Keratinocyte (primary cell): ENCODE measurements around the gene CEBPZOS. TPM values are rescaled to one million over a fixed set of nuclear protein-coding genes. Genes with fewer than 3 reads are reported as not detected.

Experiments
- DNase-seq: peaks from one replicate; pipeline ENCODE4 v3.0.0-alpha.2; 2011; ENCODE audit warnings: low read depth, missing footprints, low spot score
- FAIRE-seq: peaks from 2 replicates; lab custom pipeline; 2011; peaks lifted over from hg19 to GRCh38; lab: Jason Lieb, UNC
- H2AFZ ChIP-seq: 2 replicates; pipeline ENCODE4 v1.6.0; 2012; ENCODE audit warnings: low read length, control low read depth, inconsistent platforms; ENCODE audit not compliant: control insufficient read depth
- H3K27ac ChIP-seq: 2 replicates; pipeline ENCODE4 v1.5.1; 2011; ENCODE audit warnings: low read length; ENCODE audit not compliant: control insufficient read depth, insufficient read depth
- H3K27me3 ChIP-seq: 3 replicates; pipeline ENCODE4 v1.6.0; 2011; ENCODE audit warnings: low read length; ENCODE audit not compliant: control insufficient read depth, insufficient read depth; ENCODE audit errors: extremely low read depth
- H3K36me3 ChIP-seq, 2 experiments: 2 replicates in 1 of 2; 3 replicates in 1 of 2; pipeline ENCODE4 v1.5.1; 2011; ENCODE audit warnings: low read length in 2 of 2, mild to moderate bottlenecking in 1 of 2; ENCODE audit not compliant: control insufficient read depth in 2 of 2, insufficient read depth in 2 of 2; ENCODE audit errors: extremely low read depth in 1 of 2
- H3K4me1 ChIP-seq: 3 replicates; pipeline ENCODE4 v1.5.1; 2011; ENCODE audit warnings: low read length; ENCODE audit not compliant: control insufficient read depth, insufficient read depth; ENCODE audit errors: extremely low read depth
- H3K4me2 ChIP-seq: 3 replicates; pipeline ENCODE4 v1.6.0; 2011; ENCODE audit warnings: low read depth, low read length; ENCODE audit not compliant: control insufficient read depth, insufficient read depth; ENCODE audit errors: extremely low read depth
- H3K4me3 ChIP-seq, 3 experiments: fragments of 200-600 bp in 1 of 3; sonication (generic) in 1 of 3; 2 replicates in 2 of 3; 3 replicates in 1 of 3; pipeline ENCODE4 v1.5.1; 2011 to 2016; ENCODE audit warnings: low read length in 3 of 3, mild to moderate bottlenecking in 3 of 3, control low read depth in 2 of 3, inconsistent platforms in 1 of 3, low read depth in 1 of 3, mixed read lengths in 1 of 3, mixed run types in 1 of 3, moderate library complexity in 1 of 3; ENCODE audit not compliant: control insufficient read depth in 2 of 3, insufficient read depth in 2 of 3; ENCODE audit errors: extremely low read depth in 1 of 3
- H3K79me2 ChIP-seq: 2 replicates; pipeline ENCODE4 v1.6.0; 2012; ENCODE audit warnings: low read length; ENCODE audit not compliant: control insufficient read depth, insufficient read depth
- H3K9ac ChIP-seq: 3 replicates; pipeline ENCODE4 v1.6.0; 2011; ENCODE audit warnings: low read length; ENCODE audit not compliant: control insufficient read depth, insufficient read depth; ENCODE audit errors: extremely low read depth
- H3K9me1 ChIP-seq: 3 replicates; pipeline ENCODE4 v1.6.0; 2011; ENCODE audit warnings: low read length; ENCODE audit not compliant: control insufficient read depth, insufficient read depth; ENCODE audit errors: extremely low read depth
- H3K9me3 ChIP-seq: 2 replicates; pipeline ENCODE4 v1.5.1; 2012; ENCODE audit warnings: low read depth, low read length; ENCODE audit not compliant: control insufficient read depth
- H4K20me1 ChIP-seq: 3 replicates; pipeline ENCODE4 v1.6.0; 2011; ENCODE audit warnings: low read length; ENCODE audit not compliant: control insufficient read depth, insufficient read depth; ENCODE audit errors: extremely low read depth
- EZH2 ChIP-seq: IDR thresholded peaks from one replicate; pipeline ENCODE4 v1.6.1; 2012; ENCODE audit warnings: inconsistent platforms, mild to moderate bottlenecking, low read length, moderate library complexity
- dilution Hi-C: fragments of 300-500 bp; cut with MboI; formaldehyde crosslinking; loops from one replicate; pipeline ENCODE4 v1.7.0; 2020; ENCODE audit warnings: low sequenced_read_pairs; ENCODE audit not compliant: extremely low pct_ligation_motif_present
- polyA plus RNA-seq, 5 experiments: library from polyadenylated mRNA; depleted of rRNA in 3 of 5; stranded (reverse) in 3 of 5; stranded (forward) in 1 of 5; unstranded in 1 of 5; fragments of >200 nt; gene quantifications; 1 replicate in 1 of 5; 2 replicates in 3 of 5; 3 replicates in 1 of 5; pipeline versions ENCODE4 v1.2.1 to v1.2.3, GENCODE V29; 2011 to 2012; ENCODE audit warnings: missing spikeins in 2 of 5, low read depth in 1 of 5, low replicate concordance in 1 of 5
- TF ChIP-seq, protein P1 (sequence below), 3 experiments: IDR thresholded peaks in 1 of 3; conservative IDR thresholded peaks in 1 of 3; optimal IDR thresholded peaks in 1 of 3; 2 replicates in 2 of 3; 3 replicates in 1 of 3; pipeline versions ENCODE3 to v1.5.1; 2011; ENCODE audit warnings: low read length in 3 of 3, mild to moderate bottlenecking in 3 of 3, moderate library complexity in 2 of 3, control low read depth in 1 of 3, inconsistent platforms in 1 of 3; ENCODE audit not compliant: insufficient read depth in 2 of 3; ENCODE audit errors: extremely low read depth in 1 of 3

CEBPZOS gene
- polyA plus RNA-seq, 1 donor (not counting 4 experiments of a cell fraction or from before 2014, with no cell fraction given), result 42.9 TPM

DNA sequence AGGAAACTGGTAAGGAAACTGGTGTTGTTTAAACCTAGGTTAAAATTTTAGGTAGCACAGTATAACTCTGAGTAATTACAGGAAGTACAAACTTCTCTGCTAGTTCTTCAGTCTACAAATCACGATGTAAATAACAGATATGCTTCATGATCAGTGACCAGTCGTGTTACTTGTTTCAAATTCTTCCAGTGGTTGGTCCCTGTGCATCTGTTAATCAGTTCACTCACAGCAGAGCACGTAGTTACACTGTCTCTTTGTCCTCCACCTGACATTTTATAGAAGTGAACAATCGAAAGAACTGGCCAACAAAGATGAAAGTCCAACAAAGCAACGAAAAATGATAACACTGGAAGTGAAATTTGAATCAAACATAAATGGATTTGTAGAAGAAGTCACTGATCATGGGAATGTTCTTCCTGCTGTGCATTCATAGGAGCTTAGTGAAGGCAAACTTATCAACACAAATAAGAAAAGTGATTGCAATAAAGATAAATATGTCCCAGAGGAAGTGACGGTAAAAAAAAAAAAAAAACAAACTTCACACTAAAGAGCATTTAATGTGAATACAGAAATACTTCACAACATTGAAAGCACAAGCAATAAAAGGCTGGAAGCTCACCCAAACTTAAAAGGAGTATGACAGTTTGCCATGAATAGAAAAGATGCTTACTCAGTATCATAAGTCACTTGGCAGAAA is 46.5 kb upstream of the CEBPZOS start:
- H3K9ac ChIP-seq, result no peak overlapping the region
- no peak overlapping the region for H3K27ac ChIP-seq
- peaks cover 65% of the 10 kb centered on the region for H3K79me2 ChIP-seq
- H3K36me3 ChIP-seq, result peaks cover 19 to 30% of the 10 kb centered on the region in 2 experiments
- H3K4me1 ChIP-seq, result peaks cover 9% of the 10 kb centered on the region
- no peaks in the 10 kb centered on the region for H3K27me3 ChIP-seq
- dilution Hi-C loops, result no loop called here
- no peak overlapping the region for H2AFZ ChIP-seq
- H4K20me1 ChIP-seq, result no peaks in the 10 kb centered on the region
- TF ChIP-seq EZH2, result no peak
- TF ChIP-seq, protein P1, sequence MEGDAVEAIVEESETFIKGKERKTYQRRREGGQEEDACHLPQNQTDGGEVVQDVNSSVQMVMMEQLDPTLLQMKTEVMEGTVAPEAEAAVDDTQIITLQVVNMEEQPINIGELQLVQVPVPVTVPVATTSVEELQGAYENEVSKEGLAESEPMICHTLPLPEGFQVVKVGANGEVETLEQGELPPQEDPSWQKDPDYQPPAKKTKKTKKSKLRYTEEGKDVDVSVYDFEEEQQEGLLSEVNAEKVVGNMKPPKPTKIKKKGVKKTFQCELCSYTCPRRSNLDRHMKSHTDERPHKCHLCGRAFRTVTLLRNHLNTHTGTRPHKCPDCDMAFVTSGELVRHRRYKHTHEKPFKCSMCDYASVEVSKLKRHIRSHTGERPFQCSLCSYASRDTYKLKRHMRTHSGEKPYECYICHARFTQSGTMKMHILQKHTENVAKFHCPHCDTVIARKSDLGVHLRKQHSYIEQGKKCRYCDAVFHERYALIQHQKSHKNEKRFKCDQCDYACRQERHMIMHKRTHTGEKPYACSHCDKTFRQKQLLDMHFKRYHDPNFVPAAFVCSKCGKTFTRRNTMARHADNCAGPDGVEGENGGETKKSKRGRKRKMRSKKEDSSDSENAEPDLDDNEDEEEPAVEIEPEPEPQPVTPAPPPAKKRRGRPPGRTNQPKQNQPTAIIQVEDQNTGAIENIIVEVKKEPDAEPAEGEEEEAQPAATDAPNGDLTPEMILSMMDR (optimal IDR thresholded peaks at IDR 0.05 in 1 of 3, IDR thresholded peaks at IDR 0.05 in 1 of 3, conservative IDR thresholded peaks at IDR 0.05 in 1 of 3; ENCODE audit: extremely low read depth in 1 of 3, insufficient read depth in 2 of 3, low read length in 3 of 3), result no peak
- DNase-seq, result no peak
- H3K9me3 ChIP-seq, result peaks cover 2% of the 10 kb centered on the region
- H3K4me2 ChIP-seq, result no peak overlapping the region
- no peaks in the 10 kb centered on the region for H3K9me1 ChIP-seq
- H3K4me3 ChIP-seq, result no peak overlapping the region
- no peak for FAIRE-seq

DNA sequence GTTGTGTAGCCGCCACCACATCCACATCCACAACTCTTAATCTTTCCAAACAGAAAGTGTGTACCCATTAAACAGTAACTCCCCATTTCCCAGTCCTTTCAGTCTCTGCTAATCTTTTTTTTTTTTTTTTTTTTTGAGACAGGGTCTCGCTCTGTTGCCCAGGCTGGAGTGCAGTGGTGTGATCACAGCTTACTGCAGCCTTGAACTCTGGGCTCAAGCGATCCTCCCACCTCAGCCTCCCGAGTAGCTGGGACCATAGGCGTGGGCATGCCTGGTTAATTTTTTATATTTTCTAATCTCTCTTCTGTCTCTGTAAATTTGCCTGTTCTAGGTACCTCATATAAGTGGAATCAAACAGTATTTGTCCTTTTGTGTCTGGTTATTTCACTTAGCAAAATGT is 43.1 kb upstream of the CEBPZOS start:
- peaks cover 25% of the 10 kb centered on the region for H3K4me1 ChIP-seq
- FAIRE-seq (no peak), DNase-seq (no peak)
- H3K9ac ChIP-seq, result no peak overlapping the region
- H4K20me1 ChIP-seq, result no peaks in the 10 kb centered on the region
- H3K4me3 ChIP-seq, result no peak overlapping the region
- H3K9me1 ChIP-seq, result no peaks in the 10 kb centered on the region
- peaks cover 81% of the 10 kb centered on the region for H3K79me2 ChIP-seq
- no peak overlapping the region for H3K4me2 ChIP-seq
- H3K9me3 ChIP-seq, result peaks cover 2% of the 10 kb centered on the region
- dilution Hi-C loops, result no loop called here
- H3K27ac ChIP-seq, result no peak overlapping the region
- no peak overlapping the region for H2AFZ ChIP-seq
- no peaks in the 10 kb centered on the region for H3K27me3 ChIP-seq
- peaks cover 5 to 18% of the 10 kb centered on the region in 2 experiments for H3K36me3 ChIP-seq
- TF ChIP-seq EZH2, result no peak
- TF ChIP-seq, protein P1 (optimal IDR thresholded peaks at IDR 0.05 in 1 of 3, IDR thresholded peaks at IDR 0.05 in 1 of 3, conservative IDR thresholded peaks at IDR 0.05 in 1 of 3; ENCODE audit: extremely low read depth in 1 of 3, insufficient read depth in 2 of 3, low read length in 3 of 3), result no peak
